Left lobe of liver (tissue), 2 donors: ENCODE results near the gene SYNE2. TPM values are rescaled to one million over a fixed set of nuclear protein-coding genes. Genes with fewer than 3 reads are reported as not detected.
"Not testable (repeated sequence)": the region's sequence is repeated elsewhere in the genome, so short reads cannot be mapped to it uniquely, and the experiment has no call there.

Source experiments
- ATAC-seq: fragments of 200-7000 bp; cut with Tn5 transposase; one replicate; pipeline ENCODE4 v1.9.1; 2020; ENCODE audit warnings: mild to moderate bottlenecking, moderate library complexity
- DNase-seq: peaks from one replicate; pipeline ENCODE4 v3.0.0-alpha.2; 2020; ENCODE audit warnings: low spot score
- total RNA-seq: library from RNA; stranded (reverse); gene quantifications from one replicate; pipeline ENCODE4 v1.2.1, GENCODE V29; 2021
- donor health status: DM: no; HTN: no; CAD: no; lungs with moderate emphysema.
- donor health status: DM: no; HTN: yes; CAD: no.

SYNE2 gene
- total RNA-seq, 1 donor from 2014 or later, result 46.8 TPM

- DNase-seq, result peak; percentile 48
- peak; percentile 95 for ATAC-seq
Observed at GRCh38 chr14:64000749-64001148, 147.9 kb downstream of the SYNE2 start.

DNA sequence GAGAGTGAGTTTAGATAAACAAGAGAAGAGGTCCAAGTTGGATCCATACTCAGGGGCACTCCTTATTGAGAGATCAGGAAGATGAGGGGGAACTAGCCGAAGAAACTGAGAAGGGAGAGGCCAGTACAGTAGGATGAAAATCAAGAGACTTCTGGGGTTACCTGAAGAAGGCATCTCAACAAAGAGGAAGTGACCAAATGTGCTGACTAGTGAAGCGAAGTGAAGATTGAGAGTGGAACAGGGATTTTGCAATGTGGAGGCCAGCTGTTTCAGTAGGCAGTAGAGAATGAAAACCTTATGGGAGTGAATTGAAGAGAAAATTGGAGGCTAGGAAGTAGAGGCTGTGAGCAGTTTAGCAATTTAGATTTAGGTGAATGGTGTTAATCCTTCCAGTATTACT, 153.0 kb downstream of the SYNE2 start:
- no peak for ATAC-seq
- no peak for DNase-seq

DNA sequence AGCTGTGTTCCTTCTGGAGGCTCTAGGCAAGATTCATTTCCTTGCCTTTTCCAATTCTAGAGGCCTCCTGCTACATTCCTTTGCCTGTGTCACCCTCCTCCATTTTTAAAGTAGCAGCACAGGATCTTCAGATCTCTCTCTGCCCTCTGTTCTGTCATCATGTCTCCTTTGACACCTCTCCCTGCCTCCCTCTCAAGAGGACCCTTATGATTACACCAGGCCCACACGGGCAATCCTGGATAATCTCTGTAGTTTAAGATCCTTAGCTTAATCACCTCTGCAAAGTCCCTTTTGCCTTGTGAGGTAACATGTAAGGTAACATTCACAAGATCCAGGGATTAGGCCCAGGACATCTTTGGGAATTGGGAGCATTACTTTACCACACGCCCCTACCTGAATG, 155.2 kb downstream of the SYNE2 start:
- DNase-seq, result no peak
- ATAC-seq, result no peak

DNA sequence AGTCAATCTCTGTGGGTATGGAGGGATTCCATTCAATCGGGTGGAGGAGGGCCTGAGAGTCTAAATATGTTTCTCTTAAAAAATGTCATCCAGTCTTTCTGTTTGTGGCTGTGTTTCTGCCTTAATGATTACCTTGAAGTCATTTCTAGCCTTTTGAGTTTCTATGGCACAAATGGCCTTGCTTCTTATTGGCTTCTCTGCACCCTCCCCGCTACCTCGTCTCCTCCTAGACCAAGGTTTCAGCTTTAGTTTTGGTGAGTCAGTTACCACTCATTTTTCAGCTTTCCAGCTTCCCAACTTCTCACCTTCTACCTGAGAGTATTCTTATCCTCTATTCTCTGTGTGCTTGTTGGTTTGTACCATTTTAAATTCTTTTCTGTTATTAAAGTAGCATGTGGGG, 159.2 kb downstream of the SYNE2 start:
- DNase-seq, result no peak
- ATAC-seq, result no peak

DNA sequence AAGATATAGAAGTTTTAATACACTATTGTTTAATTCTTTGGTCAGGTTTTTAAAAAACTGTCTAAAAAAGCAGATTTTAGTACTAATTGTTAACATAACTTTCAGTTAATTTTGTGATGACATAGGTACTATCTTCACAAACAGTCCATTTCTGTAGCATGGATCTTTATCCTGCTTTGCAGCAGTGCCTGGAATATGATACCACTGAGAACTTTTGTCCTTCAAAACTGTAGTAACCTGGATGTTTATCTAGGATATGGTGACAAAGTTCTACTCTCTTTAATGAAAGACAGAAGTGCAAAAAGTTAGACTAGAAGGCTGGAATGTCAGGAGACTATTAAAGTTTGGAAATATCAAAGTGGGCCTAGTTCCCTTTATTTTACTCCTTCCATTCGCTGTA, 159.9 kb downstream of the SYNE2 start:
- peak; percentile 66 for ATAC-seq
- DNase-seq, result no peak

DNA sequence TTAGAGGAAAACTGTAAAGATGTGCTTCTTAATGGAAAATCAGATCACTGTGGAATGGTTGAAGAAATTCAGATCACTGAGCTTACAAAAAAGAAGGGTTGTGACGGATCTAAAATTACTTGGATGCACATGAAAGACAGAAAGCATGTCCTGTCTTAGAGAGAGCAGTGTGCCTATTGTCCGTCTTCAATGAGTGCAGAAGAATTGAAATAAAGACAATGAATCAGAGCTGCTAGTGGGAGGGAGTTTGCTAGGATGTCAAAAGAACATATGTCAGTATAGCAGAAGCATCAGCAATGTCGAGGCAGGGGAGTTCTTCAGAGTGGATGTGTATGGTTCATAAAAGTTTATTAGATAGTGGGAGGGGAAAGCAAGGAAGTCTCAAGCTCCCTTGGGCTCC, 172.7 kb downstream of the SYNE2 start:
- no peak for DNase-seq
- no peak for ATAC-seq

DNA sequence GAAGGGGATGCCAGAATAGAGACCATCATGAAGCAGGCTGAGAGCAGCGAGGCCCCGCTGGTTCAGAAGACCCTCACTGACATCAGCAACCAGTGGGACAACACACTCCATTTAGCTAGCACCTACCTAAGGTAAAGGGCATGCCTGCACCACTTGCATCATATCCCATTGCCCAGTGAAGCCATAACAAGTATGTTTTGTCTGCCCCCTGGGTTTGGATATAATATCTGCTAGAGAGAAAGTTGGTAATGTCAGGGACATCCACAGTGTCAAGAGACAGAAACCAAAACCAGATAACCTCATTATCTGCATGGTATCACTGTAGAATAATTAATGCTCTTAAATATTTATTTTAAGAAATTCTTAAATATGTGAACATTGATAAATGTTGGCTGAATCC, 173.8 kb downstream of the SYNE2 start:
- DNase-seq (no peak), ATAC-seq (peak; percentile 61)

DNA sequence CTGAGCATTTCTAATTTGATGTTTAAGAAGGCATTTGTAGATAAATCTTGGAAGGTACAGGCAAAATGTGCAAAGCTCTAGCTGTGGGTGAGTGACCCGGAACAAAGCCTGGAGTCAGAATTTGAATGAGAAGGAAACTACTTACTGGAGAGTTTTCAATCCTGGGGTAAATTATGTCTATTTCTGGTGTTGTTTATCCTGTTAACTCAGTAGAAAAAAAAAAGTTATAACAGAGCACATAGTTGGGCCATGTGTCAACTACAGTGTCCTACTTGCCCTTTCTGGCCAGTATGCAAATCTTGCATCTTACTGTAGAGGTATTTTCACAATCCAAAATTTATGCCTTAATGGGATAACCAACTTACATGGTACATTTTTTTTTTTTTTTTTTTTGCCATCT, 182.3 kb downstream of the SYNE2 start:
- DNase-seq (no peak), ATAC-seq (no peak)

GRCh38 chr14:64037869-64038745, 185.3 kb downstream of the SYNE2 start:
- not testable (repeated sequence) for ATAC-seq, DNase-seq

- ATAC-seq, result no peak
- DNase-seq, result no peak
Observed at GRCh38 chr14:64038841-64039542, 186.2 kb downstream of the SYNE2 start.

GRCh38 chr14:64040044-64040443, 187.2 kb downstream of the SYNE2 start:
- DNase-seq, result no peak
- no peak for ATAC-seq

GRCh38 chr14:64043296-64043695, 190.5 kb downstream of the SYNE2 start:
- not testable (repeated sequence) for ATAC-seq, DNase-seq

DNA sequence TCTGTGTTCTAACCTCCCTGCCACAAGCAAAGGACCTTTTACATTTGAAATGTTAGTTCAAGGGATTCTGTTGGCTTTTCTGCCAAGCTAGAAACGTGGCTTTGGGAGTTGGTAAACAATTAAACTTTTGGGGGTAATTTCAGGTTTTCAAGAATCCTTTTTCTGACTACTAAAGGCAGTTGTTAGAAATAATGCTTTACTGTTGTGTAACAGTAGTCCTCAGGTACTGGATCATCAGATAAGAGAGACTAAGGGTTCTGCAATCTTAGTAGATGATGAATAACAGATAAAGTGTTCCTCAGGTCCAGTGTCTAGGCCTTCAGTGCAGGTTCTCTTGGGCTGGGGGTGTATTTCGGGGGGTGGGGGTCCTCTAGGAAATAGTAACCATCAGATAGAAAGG, 192.3 kb downstream of the SYNE2 start:
- ATAC-seq (no peak), DNase-seq (no peak)

DNA sequence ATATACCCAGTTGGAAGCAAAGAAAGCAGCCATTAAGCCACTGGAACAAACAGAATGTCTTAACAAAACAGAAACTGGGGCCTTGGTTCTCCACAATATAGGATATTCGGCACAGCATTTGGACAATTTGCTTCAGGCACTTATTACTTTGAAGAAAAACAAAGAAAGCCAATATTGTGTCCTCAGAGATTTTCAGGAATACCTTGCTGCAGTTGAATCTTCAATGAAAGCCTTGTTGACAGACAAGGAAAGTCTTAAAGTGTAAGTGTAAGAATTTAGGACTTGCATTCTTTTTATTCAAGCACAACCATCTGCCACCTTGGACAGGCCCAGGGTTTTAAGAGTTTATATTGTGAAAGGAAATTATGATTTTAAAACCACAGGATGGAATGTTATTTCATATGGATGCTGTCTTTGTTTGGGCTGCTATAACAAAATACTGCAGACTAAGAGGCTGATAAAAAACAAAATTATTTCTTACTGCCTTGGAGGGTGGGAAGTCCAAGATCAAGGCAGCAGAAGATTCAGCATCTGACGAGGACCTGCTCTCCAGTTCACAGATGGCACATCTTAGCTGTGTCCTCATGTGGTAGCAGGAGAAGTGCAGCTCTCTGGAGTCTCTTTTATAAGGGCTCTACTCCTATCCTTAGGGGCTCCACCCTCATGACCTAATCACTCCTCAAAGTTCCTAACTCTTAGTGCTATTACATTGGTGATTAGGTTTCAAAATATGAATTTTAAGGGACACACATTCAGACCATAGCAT, 197.0 kb downstream of the SYNE2 start:
- no peak for DNase-seq
- ATAC-seq, result no peak

DNA sequence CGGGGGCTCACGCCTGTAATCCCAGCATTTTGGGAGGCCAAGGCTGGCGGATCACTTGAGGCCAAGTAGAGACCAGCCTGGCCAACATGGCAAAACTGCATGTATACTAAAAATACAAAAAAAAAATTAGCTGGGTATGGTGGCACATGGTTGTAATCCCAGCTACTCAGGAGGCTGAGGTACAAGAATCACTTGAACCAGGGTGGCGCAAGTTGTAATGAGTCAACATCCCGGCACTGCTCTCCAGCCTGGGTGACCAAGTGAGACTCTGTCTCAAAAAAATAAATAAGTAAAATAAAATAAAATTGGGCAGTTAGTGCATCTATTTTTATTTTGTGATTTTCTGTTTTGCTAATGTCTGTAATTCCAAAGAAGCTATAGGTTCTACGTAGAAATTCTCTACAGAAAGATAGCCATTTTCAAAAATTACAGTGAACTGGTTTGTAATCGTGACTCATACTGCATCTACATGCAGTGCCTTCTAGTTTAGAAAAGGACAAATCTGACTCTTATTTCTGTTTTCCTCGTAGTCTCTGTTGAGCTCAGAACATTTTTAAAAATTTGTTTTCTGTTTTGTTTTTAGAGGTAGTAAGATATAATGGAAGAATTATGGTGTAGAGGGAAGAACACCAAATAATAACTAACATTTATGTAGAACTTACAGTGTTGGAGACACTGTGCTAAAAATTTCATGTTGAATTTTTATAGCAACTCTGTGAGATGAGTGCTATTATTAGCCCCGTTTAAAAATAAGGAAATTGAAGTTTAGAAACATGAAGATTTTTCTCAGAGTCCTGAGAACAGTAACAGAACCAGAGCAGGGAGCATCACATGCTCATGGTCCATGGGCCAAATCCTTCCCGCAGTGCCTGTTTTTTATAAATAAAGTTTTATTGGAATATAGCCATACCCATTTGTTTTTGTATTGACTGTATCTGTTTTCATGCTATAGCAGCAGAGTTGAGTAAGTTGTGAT, 201.2 kb downstream of the SYNE2 start:
- ATAC-seq (no peak), DNase-seq (no peak)

GRCh38 chr14:64059454-64060198, 206.8 kb downstream of the SYNE2 start:
- DNase-seq, result no peak
- peak; percentile 54 for ATAC-seq

GRCh38 chr14:64060199-64060545, 207.4 kb downstream of the SYNE2 start:
- DNase-seq, result no peak

GRCh38 chr14:64060648-64061096, 207.9 kb downstream of the SYNE2 start:
- ATAC-seq (peak; percentile 97), DNase-seq (peak; percentile 56)

More at GRCh38 chr14:64060199-64060545, 207.4 kb downstream of the SYNE2 start:
- peak; percentile 12 for ATAC-seq

- DNase-seq (no peak), ATAC-seq (no peak)
Observed at GRCh38 chr14:64061115-64061514, 208.3 kb downstream of the SYNE2 start.
